GM23338 (cell line): Measurements from ENCODE around the gene LMX1B. TPM values are rescaled to one million over a fixed set of nuclear protein-coding genes. Genes with fewer than 3 reads are reported as not detected.
"Not testable (repeated sequence)": the region's sequence is repeated elsewhere in the genome, so short reads cannot be mapped to it uniquely, and the experiment has no call there.

Experiments used
- ATAC-seq: fragments of 200-7000 bp; cut with Tn5 transposase; 3 replicates; pipeline ENCODE4 v1.9.1; 2020
- DNase-seq: peaks from one replicate; pipeline ENCODE4 v3.0.0-alpha.2; 2015; ENCODE audit warnings: low spot score
- H2AFZ ChIP-seq: fragments of 200-600 bp; sonication (generic); 2 replicates; pipeline ENCODE4 v1.8.0; 2016; ENCODE audit warnings: antibody characterized with exemption, mild to moderate bottlenecking, moderate library complexity
- H3F3A ChIP-seq: fragments of 200-600 bp; sonication (generic); replicated peaks from 2 replicates; pipeline ENCODE4 v1.8.0; 2017; ENCODE audit warnings: antibody characterized with exemption, mixed run types, low read depth
- H3K27ac ChIP-seq: fragments of 200-600 bp; sonication (generic); 2 replicates; pipeline ENCODE4 v1.6.1; 2016; ENCODE audit warnings: low read depth
- H3K27me3 ChIP-seq: fragments of 200-600 bp; sonication (generic); 2 replicates; pipeline ENCODE4 v1.8.0; 2016; ENCODE audit warnings: mild to moderate bottlenecking, mixed run types, moderate library complexity; ENCODE audit not compliant: insufficient read depth
- H3K36me3 ChIP-seq: fragments of 200-600 bp; sonication (generic); 2 replicates; pipeline ENCODE4 v1.8.0; 2016; ENCODE audit warnings: mild to moderate bottlenecking; ENCODE audit not compliant: insufficient read depth
- H3K4me1 ChIP-seq: fragments of 200-600 bp; sonication (generic); 2 replicates; pipeline ENCODE4 v1.8.0; 2016; ENCODE audit warnings: mild to moderate bottlenecking, moderate library complexity; ENCODE audit not compliant: insufficient read depth
- H3K4me2 ChIP-seq: fragments of 200-600 bp; sonication (generic); 2 replicates; pipeline ENCODE4 v1.7.1; 2017; ENCODE audit warnings: mixed run types
- H3K4me3 ChIP-seq: fragments of 200-600 bp; sonication (generic); 2 replicates; pipeline ENCODE4 v1.6.1; 2016; ENCODE audit warnings: mixed run types
- H3K79me2 ChIP-seq: fragments of 200-600 bp; sonication (generic); replicated peaks from 2 replicates; pipeline ENCODE4 v1.8.0; 2017; ENCODE audit warnings: mild to moderate bottlenecking; ENCODE audit not compliant: insufficient read depth
- H3K9me2 ChIP-seq: fragments of 200-600 bp; sonication (generic); 2 replicates; pipeline ENCODE4 v1.8.0; 2017; ENCODE audit not compliant: insufficient read depth
- H4K20me1 ChIP-seq: fragments of 200-600 bp; sonication (generic); replicated peaks from 2 replicates; pipeline ENCODE4 v1.8.0; 2017; ENCODE audit warnings: mild to moderate bottlenecking; ENCODE audit not compliant: insufficient read depth
- H3K27ac Mint-ChIP-seq: 2 replicates; pipeline ENCODE4 v1.8.0; 2020; ENCODE audit warnings: inconsistent platforms, mild to moderate bottlenecking, moderate library complexity, mixed read lengths
- H3K27me3 Mint-ChIP-seq: 3 replicates; pipeline ENCODE4 v1.8.0; 2022; ENCODE audit warnings: low read depth, mild to moderate bottlenecking, moderate library complexity, mixed read lengths, inconsistent platforms; ENCODE audit not compliant: insufficient read depth, poor library complexity
- H3K36me3 Mint-ChIP-seq: 3 replicates; pipeline ENCODE4 v1.8.0; 2021; ENCODE audit warnings: low read depth, mild to moderate bottlenecking, inconsistent platforms, moderate library complexity, mixed read lengths
- H3K4me1 Mint-ChIP-seq: 3 replicates; pipeline ENCODE4 v1.8.0; 2020; ENCODE audit warnings: mild to moderate bottlenecking, inconsistent platforms, mixed read lengths
- H3K4me3 Mint-ChIP-seq: 3 replicates; pipeline ENCODE4 v1.8.0; 2021; ENCODE audit warnings: moderate library complexity, mild to moderate bottlenecking, inconsistent platforms, mixed read lengths
- H3K9me3 Mint-ChIP-seq: 3 replicates; pipeline ENCODE4 v1.8.0; 2020; ENCODE audit warnings: moderate library complexity, mild to moderate bottlenecking, inconsistent platforms, mixed read lengths
- polyA plus RNA-seq: library from polyadenylated mRNA; unstranded; fragments of >200 nt; fragmentation: Nextera tagmentation; extraction: Ambion mirVana; gene quantifications from 2 replicates; pipeline ENCODE4 v1.2.1, GENCODE V29; 2016
- total RNA-seq: library from RNA; depleted of rRNA; stranded (reverse); fragments of >200 nt; shearing (Covaris generic); gene quantifications from 2 replicates; pipeline ENCODE4 v1.2.3, GENCODE V29; 2014
- TF ChIP-seq, protein P1 (sequence below): IDR thresholded peaks from one replicate; pipeline ENCODE4 v1.6.1; 2018; ENCODE audit warnings: antibody characterized with exemption; ENCODE audit not compliant: unreplicated experiment
- TF ChIP-seq, protein P2 (sequence below): fragments of 250-450 bp; sonication (Bioruptor Pico); IDR thresholded peaks from 2 replicates; pipeline ENCODE4 v1.5.0; 2020; ENCODE audit warnings: mild to moderate bottlenecking, moderate library complexity
- TF ChIP-seq, protein P3 (sequence below): IDR thresholded peaks from 2 replicates; pipeline ENCODE4 v1.6.1; 2016; ENCODE audit warnings: antibody characterized with exemption

LMX1B gene
- total and polyA plus RNA-seq, 2 experiments from 2014 or later, result 0.08 to 0.21 TPM

DNA sequence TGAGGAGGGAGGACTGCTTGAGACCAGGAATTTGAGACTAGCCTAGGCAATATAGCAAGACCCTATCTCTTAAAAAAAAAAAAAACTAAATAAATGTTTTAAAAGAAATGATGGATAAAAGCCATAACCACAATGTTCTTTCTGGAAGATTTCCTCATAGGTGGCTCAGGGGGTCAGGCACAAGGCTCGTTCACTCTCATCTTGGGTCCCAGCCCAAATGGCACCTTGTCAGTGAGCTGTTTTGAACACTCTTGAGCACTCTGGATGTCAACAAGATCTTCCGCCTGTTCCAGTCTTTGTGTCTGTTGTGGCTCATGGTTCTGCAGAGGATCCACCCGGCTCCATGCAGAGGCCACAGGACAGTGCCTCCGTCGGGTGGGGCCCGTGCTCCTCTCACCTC, 35.7 kb upstream of the LMX1B start (continued):
- TF ChIP-seq, protein P1, sequence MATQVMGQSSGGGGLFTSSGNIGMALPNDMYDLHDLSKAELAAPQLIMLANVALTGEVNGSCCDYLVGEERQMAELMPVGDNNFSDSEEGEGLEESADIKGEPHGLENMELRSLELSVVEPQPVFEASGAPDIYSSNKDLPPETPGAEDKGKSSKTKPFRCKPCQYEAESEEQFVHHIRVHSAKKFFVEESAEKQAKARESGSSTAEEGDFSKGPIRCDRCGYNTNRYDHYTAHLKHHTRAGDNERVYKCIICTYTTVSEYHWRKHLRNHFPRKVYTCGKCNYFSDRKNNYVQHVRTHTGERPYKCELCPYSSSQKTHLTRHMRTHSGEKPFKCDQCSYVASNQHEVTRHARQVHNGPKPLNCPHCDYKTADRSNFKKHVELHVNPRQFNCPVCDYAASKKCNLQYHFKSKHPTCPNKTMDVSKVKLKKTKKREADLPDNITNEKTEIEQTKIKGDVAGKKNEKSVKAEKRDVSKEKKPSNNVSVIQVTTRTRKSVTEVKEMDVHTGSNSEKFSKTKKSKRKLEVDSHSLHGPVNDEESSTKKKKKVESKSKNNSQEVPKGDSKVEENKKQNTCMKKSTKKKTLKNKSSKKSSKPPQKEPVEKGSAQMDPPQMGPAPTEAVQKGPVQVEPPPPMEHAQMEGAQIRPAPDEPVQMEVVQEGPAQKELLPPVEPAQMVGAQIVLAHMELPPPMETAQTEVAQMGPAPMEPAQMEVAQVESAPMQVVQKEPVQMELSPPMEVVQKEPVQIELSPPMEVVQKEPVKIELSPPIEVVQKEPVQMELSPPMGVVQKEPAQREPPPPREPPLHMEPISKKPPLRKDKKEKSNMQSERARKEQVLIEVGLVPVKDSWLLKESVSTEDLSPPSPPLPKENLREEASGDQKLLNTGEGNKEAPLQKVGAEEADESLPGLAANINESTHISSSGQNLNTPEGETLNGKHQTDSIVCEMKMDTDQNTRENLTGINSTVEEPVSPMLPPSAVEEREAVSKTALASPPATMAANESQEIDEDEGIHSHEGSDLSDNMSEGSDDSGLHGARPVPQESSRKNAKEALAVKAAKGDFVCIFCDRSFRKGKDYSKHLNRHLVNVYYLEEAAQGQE, result no peak
- TF ChIP-seq, protein P2, sequence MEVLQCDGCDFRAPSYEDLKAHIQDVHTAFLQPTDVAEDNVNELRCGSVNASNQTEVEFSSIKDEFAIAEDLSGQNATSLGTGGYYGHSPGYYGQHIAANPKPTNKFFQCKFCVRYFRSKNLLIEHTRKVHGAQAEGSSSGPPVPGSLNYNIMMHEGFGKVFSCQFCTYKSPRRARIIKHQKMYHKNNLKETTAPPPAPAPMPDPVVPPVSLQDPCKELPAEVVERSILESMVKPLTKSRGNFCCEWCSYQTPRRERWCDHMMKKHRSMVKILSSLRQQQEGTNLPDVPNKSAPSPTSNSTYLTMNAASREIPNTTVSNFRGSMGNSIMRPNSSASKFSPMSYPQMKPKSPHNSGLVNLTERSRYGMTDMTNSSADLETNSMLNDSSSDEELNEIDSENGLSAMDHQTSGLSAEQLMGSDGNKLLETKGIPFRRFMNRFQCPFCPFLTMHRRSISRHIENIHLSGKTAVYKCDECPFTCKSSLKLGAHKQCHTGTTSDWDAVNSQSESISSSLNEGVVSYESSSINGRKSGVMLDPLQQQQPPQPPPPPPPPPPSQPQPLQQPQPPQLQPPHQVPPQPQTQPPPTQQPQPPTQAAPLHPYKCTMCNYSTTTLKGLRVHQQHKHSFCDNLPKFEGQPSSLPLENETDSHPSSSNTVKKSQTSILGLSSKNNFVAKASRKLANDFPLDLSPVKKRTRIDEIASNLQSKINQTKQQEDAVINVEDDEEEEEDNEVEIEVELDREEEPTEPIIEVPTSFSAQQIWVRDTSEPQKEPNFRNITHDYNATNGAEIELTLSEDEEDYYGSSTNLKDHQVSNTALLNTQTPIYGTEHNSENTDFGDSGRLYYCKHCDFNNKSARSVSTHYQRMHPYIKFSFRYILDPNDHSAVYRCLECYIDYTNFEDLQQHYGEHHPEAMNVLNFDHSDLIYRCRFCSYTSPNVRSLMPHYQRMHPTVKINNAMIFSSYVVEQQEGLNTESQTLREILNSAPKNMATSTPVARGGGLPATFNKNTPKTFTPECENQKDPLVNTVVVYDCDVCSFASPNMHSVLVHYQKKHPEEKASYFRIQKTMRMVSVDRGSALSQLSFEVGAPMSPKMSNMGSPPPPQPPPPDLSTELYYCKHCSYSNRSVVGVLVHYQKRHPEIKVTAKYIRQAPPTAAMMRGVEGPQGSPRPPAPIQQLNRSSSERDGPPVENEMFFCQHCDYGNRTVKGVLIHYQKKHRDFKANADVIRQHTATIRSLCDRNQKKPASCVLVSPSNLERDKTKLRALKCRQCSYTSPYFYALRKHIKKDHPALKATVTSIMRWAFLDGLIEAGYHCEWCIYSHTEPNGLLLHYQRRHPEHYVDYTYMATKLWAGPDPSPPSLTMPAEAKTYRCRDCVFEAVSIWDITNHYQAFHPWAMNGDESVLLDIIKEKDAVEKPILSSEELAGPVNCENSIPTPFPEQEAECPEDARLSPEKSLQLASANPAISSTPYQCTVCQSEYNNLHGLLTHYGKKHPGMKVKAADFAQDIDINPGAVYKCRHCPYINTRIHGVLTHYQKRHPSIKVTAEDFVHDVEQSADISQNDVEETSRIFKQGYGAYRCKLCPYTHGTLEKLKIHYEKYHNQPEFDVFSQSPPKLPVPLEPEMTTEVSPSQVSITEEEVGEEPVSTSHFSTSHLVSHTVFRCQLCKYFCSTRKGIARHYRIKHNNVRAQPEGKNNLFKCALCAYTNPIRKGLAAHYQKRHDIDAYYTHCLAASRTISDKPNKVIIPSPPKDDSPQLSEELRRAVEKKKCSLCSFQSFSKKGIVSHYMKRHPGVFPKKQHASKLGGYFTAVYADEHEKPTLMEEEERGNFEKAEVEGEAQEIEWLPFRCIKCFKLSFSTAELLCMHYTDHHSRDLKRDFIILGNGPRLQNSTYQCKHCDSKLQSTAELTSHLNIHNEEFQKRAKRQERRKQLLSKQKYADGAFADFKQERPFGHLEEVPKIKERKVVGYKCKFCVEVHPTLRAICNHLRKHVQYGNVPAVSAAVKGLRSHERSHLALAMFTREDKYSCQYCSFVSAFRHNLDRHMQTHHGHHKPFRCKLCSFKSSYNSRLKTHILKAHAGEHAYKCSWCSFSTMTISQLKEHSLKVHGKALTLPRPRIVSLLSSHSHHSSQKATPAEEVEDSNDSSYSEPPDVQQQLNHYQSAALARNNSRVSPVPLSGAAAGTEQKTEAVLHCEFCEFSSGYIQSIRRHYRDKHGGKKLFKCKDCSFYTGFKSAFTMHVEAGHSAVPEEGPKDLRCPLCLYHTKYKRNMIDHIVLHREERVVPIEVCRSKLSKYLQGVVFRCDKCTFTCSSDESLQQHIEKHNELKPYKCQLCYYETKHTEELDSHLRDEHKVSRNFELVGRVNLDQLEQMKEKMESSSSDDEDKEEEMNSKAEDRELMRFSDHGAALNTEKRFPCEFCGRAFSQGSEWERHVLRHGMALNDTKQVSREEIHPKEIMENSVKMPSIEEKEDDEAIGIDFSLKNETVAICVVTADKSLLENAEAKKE (CRISPR knock-in tag), result no peak
- TF ChIP-seq, protein P3, sequence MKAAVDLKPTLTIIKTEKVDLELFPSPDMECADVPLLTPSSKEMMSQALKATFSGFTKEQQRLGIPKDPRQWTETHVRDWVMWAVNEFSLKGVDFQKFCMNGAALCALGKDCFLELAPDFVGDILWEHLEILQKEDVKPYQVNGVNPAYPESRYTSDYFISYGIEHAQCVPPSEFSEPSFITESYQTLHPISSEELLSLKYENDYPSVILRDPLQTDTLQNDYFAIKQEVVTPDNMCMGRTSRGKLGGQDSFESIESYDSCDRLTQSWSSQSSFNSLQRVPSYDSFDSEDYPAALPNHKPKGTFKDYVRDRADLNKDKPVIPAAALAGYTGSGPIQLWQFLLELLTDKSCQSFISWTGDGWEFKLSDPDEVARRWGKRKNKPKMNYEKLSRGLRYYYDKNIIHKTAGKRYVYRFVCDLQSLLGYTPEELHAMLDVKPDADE, result no peak

DNA sequence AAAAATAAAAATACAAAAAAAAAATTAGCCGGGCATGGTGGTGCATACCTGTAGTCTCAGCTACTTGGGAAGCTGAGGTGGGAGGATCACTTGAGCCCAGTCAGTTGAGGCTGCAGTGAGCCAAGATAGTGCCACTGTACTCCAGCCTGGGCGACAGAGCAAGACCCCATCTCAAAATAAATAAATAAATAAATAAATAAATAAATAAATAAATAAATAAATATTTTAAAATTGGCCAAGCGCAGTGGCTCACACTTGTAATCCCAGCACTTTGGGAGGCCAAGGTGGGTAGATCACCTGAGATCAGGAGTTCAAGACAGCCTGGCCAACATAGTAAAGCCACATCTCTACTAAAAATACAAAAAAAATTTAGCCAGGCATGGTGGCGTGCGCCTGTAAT, 33.4 kb upstream of the LMX1B start:
- not testable (repeated sequence) for H3K36me3 Mint-ChIP-seq, ATAC-seq, H3K9me2 ChIP-seq, DNase-seq, H3K36me3 ChIP-seq, H3K4me3 Mint-ChIP-seq, H3K4me3 ChIP-seq, H3K4me1 ChIP-seq, H2AFZ ChIP-seq, H3K79me2 ChIP-seq, H3K27ac Mint-ChIP-seq, H3K27me3 Mint-ChIP-seq, H3K9me3 Mint-ChIP-seq, H4K20me1 ChIP-seq, H3K27me3 ChIP-seq, H3K4me2 ChIP-seq, H3F3A ChIP-seq, H3K27ac ChIP-seq
- peaks cover 12% of the 10 kb centered on the region for H3K4me1 Mint-ChIP-seq
